SK-N-MC (cell line): ENCODE measurements around the gene ACOT6.

Source experiments
- EZH2 ChIP-seq: fragments of 200-600 bp; sonication (generic); IDR thresholded peaks from one replicate; pipeline ENCODE4 v1.6.1; 2017; ENCODE audit warnings: antibody characterized with exemption
- FOXP2 ChIP-seq: optimal IDR thresholded peaks from 2 replicates; pipeline ENCODE3; 2011; ENCODE audit warnings: mild to moderate bottlenecking, moderate library complexity; ENCODE audit not compliant: insufficient read depth; ENCODE audit errors: extremely low read length, control extremely low read depth
- POLR2AphosphoS5 ChIP-seq: IDR thresholded peaks from 2 replicates; pipeline ENCODE4 v1.6.1; 2012; ENCODE audit warnings: mild to moderate bottlenecking, low read depth, low read length, borderline replicate concordance

- no peak for TF ChIP-seq POLR2AphosphoS5
- TF ChIP-seq EZH2 = no peak
- TF ChIP-seq FOXP2 = no peak
Measured at GRCh38 chr14:73588695-73589094, 23.6 kb upstream of the ACOT6 start.
